Right lobe of liver (tissue), 6 donors: ENCODE measurements around the gene SEC22A. TPM values are rescaled to one million over a fixed set of nuclear protein-coding genes. Genes with fewer than 3 reads are reported as not detected.

ENCODE experiments used
- ATAC-seq, 4 donors: fragments of 200-7000 bp; cut with Tn5 transposase; one replicate each; pipeline ENCODE4 v1.9.1; 2020; ENCODE audit warnings: mild to moderate bottlenecking in 4 of 4, moderate library complexity in 4 of 4
- DNase-seq, 3 donors: peaks; one replicate each; pipeline ENCODE4 v3.0.0-alpha.2; 2020
- H3K27ac ChIP-seq, 3 donors: fragments of 200-600 bp; one replicate each; pipeline ENCODE4 v1.8.0; 2022
- H3K27me3 ChIP-seq, 2 donors: fragments of 200-600 bp; one replicate each; pipeline ENCODE4 v1.8.0; 2022
- H3K36me3 ChIP-seq, 4 donors: fragments of 200-600 bp; sonication (generic) in 1 of 4; one replicate each; pipeline versions ENCODE4 v1.5.1 to v1.8.0; 2017 to 2022; ENCODE audit warnings: control low read depth in 1 of 4
- H3K4me1 ChIP-seq, 4 donors: fragments of 200-600 bp; sonication (generic) in 1 of 4; one replicate each; pipeline versions ENCODE4 v1.5.1 to v1.8.0; 2017 to 2022; ENCODE audit warnings: control low read depth in 1 of 4
- H3K4me3 ChIP-seq, 3 donors: fragments of 200-600 bp; one replicate each; pipeline ENCODE4 v1.8.0; 2022
- H3K9me3 ChIP-seq, 4 donors: fragments of 200-600 bp; sonication (generic) in 1 of 4; one replicate each; pipeline versions ENCODE4 v1.5.1 to v1.8.0; 2017 to 2022; ENCODE audit warnings: control low read depth in 1 of 4
- CTCF ChIP-seq, 4 donors: fragments of 200-600 bp in 3 of 4; fragments of 450-650 bp in 1 of 4; IDR thresholded peaks; one replicate each; pipeline versions ENCODE4 v1.5.1 to v1.8.0; 2016 to 2022; ENCODE audit warnings: antibody characterized with exemption in 4 of 4, mild to moderate bottlenecking in 2 of 4
- POLR2A ChIP-seq: fragments of 450-650 bp; IDR thresholded peaks from one replicate; pipeline ENCODE4 v1.6.1; 2017; ENCODE audit warnings: antibody characterized with exemption, mild to moderate bottlenecking
- WGBS: methylation state at CpG from one replicate; pipeline ENCODE4 v1.1.6; 2018; ENCODE audit warnings: low coverage, low lambda C conversion rate; ENCODE audit not compliant: insufficient coverage; ENCODE audit errors: missing lambda C conversion rate; 5-methylcytosine and 5-hydroxymethylcytosine counted together
- intact Hi-C, 2 donors: fragments of 100-400 bp; cut with DNase I; formaldehyde crosslinking; loops; one replicate each; pipeline versions ENCODE4 v1.11.2 to v1.14.1; 2022
- total RNA-seq, 6 experiments: library from RNA; depleted of rRNA in 2 of 6; stranded (reverse); fragments of >200 nt in 2 of 6; fragmentation: NEBNext Ultra II Directional in 3 of 6; extraction: Animal tissue kit (Norgen Biotek cat#: 25700) in 3 of 6; gene quantifications; one replicate each; pipeline versions ENCODE4 v1.1.0 to v1.2.4, GENCODE V29; 2016 to 2023
- donor health status: DM: no; HTN: yes; CAD: no.
- donor health status: DM: no; HTN: no; CAD: no.
- donor health status: DM: no; HTN: no; CAD: no.
- donor health status: DM: no; HTN: yes; CAD: no.
- donor health status: DM: no; HTN: yes; CAD: no.

The SEC22A gene
- total RNA-seq, 6 experiments from 2014 or later, result 7.5 to 24.9 (median 11.0) TPM

DNA sequence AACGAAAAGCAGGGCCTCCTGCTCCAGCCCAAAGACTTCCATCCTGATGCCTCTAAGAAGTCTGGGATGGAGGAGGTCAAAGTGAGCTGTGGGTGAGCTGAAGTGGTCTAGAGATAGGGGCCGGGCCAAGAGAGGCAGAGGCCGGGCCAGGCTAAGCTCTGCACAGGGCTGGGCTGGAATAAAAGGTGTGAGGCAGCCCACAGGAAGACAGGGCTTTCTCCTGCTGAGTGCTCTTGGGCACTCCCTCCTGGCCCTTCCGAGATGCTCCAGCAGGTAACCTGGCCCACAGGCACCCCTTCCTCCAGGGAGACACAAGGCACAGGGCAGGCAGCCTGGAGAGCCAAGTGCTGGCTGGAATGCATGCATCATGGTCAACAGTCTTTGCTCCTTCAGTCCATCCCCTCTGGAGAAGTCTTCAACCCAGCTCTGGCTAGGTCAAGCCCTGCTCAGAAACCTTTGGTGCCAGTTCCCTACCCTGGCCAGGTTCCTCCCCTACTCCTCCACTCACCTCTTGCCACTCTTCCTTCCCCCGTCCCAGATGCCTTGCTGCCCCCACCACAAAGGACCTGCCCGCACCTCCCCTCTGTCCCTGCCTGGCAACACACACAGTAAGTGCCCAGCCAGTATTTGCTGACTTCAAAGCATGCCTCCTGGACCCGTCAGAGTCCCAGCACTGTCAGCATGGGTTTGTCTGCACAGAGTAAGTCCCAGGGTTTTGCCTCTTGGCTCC is 93.6 kb downstream of the SEC22A start:
- WGBS, result 60% methylated on average over 4 of the region's 7 CpGs
- Histone ChIP-seq H3K27me3 (no peaks in the 10 kb centered on the region), H3K36me3 (no peaks in the 10 kb centered on the region), H3K9me3 (no peaks in the 10 kb centered on the region), H3K4me3 (no peak overlapping the region), H3K4me1 (no peaks in the 10 kb centered on the region), H3K27ac (no peak overlapping the region)
- ATAC-seq (peak in 2 of 4 donors; percentile 5 to 17), DNase-seq (no peak)
- TF ChIP-seq POLR2A (no peak), CTCF (IDR thresholded peaks at IDR 0.05) (no peak)
- intact Hi-C loops, result no loop called here

DNA sequence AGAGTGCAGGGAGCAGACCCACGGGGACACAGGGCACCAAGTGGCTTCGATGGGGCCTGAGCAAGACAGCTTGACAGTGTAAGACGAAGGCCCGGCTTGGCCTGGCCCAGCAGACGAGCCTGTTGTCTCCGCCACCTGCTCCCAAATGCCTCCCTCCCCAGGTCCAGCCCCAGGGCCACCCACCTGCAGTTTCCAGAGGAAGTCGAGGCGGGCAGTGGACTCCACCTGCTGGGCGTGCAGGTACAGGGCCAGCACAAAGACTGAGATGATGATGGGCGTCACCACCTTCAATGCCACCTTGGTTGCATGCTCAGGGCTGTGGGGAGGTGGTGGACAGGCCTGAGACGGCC is 94.1 kb downstream of the SEC22A start:
- TF ChIP-seq POLR2A, result no peak
- TF ChIP-seq CTCF (IDR thresholded peaks at IDR 0.05), result no peak
- ATAC-seq, result peak in 1 of 4 donors; percentile 8
- Histone ChIP-seq H3K36me3 (no peaks in the 10 kb centered on the region), H3K9me3 (no peaks in the 10 kb centered on the region), H3K4me1 (no peaks in the 10 kb centered on the region), H3K27ac (no peak overlapping the region), H3K27me3 (no peaks in the 10 kb centered on the region), H3K4me3 (no peak overlapping the region)
- intact Hi-C loops, result no loop called here
- WGBS, result 67% methylated on average over 1 of the region's 11 CpGs
- DNase-seq, result peak in 1 of 3 donors; percentile 40

DNA sequence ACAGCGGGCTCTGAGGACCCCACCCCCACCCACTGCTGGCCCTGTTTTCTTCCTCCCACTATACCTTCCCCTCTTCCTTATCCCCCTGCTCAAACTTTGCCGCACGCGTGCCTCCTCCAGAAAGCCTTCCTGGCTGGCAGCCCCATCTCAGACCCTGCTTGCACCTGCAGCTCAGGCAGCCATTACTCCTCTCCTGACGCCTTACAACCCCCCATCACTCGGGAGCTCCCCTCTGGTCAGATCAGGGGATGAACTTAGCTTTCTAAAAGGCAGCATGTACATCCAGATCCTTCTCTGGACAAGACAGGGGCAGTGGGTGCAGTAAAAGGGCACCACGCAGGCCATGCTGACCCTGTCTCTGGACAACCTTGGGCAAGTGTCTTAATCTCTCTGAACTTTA is 94.5 kb downstream of the SEC22A start:
- no peaks in the 10 kb centered on the region for H3K27me3 ChIP-seq
- WGBS, result 73% methylated on average over 5 of the region's 7 CpGs
- ATAC-seq (no peak), DNase-seq (peak in 1 of 3 donors; percentile 33)
- H3K27ac ChIP-seq, result no peak overlapping the region
- H3K36me3 ChIP-seq, result no peaks in the 10 kb centered on the region
- no peak overlapping the region for H3K4me3 ChIP-seq
- no peaks in the 10 kb centered on the region for H3K4me1 ChIP-seq
- intact Hi-C loops, result no loop called here
- H3K9me3 ChIP-seq, result no peaks in the 10 kb centered on the region
- TF ChIP-seq POLR2A (no peak), CTCF (IDR thresholded peaks at IDR 0.05) (no peak)

DNA sequence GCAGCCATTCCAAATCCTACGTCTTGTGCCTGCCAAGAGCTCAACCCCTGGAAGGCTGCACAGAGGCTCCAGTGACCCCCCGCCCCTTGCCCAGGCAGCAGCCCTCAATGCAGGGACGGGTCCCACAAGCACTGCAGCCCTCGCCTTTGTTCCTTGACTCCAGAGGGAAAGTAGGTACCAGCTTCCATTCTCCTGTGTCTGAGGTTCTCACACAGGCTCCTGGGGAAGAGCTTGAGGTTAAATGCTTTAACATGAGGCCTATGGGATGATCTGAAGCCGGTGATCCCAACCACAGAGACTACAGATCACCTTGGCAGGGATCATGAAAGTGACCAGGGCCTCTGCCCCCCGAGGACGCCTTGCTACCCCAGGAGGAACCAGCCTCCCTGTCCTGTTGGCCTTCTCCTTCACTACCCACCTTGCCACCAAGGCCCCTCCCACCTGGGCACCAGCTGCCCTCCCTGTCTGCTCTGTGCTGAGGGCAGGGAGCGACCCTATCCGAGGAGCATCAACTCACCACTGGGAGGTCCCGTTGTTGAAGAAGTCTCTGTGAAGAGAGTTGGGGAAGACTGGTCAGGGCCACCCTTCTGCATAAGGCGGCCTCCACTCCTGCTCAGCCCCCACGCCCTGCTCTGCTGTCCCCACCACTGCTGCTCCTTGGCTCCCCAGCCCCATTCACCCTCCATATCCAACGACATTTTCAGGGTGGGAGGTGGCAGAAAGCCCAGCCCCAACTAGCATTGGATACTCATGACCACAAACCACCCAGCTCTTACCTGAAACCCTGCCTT is 95.3 kb downstream of the SEC22A start:
- H3K36me3 ChIP-seq, result no peaks in the 10 kb centered on the region
- TF ChIP-seq CTCF (IDR thresholded peaks at IDR 0.05), result no peak
- no peak for TF ChIP-seq POLR2A

More for the DNA sequence above, 95.3 kb downstream of the SEC22A start:
- intact Hi-C loops, result no loop called here
- DNase-seq, result peak in 1 of 3 donors; percentile 35
- Histone ChIP-seq H3K4me3 (no peak overlapping the region), H3K9me3 (no peaks in the 10 kb centered on the region), H3K27me3 (no peaks in the 10 kb centered on the region), H3K27ac (no peak overlapping the region), H3K4me1 (no peaks in the 10 kb centered on the region)
- 69% methylated on average over 6 of the region's 13 CpGs for WGBS
- ATAC-seq, result no peak
